Tibial artery (tissue), 4 donors: ENCODE results near the gene VSTM2B.

Experiments used
- DNase-seq, 2 donors: peaks; one replicate each; pipeline ENCODE4 v3.0.0-alpha.2; 2019
- H3K27ac ChIP-seq, 2 donors: fragments of 200-600 bp; sonication (generic) in 1 of 2; 1 replicate in 1 of 2; 2 replicates in 1 of 2; pipeline ENCODE4 v1.5.1; 2018 to 2019; ENCODE audit warnings: mild to moderate bottlenecking in 1 of 2
- H3K27me3 ChIP-seq, 2 donors: fragments of 200-600 bp; sonication (generic) in 1 of 2; one replicate each; pipeline versions ENCODE4 v1.5.1 to v1.6.0; 2016 to 2019
- H3K36me3 ChIP-seq, 3 donors: fragments of 200-600 bp; sonication (generic) in 2 of 3; one replicate each; pipeline ENCODE4 v1.5.1; 2016 to 2019; ENCODE audit warnings: mild to moderate bottlenecking in 2 of 3
- H3K4me1 ChIP-seq, 4 donors: fragments of 200-600 bp; sonication (generic) in 2 of 4; 1 replicate in 3 of 4; 2 replicates in 1 of 4; pipeline ENCODE4 v1.5.1; 2016 to 2019
- H3K4me3 ChIP-seq, 2 donors: fragments of 200-600 bp; sonication (generic) in 1 of 2; 1 replicate in 1 of 2; 2 replicates in 1 of 2; pipeline ENCODE4 v1.5.1; 2018 to 2019; ENCODE audit warnings: mild to moderate bottlenecking in 2 of 2
- H3K9me3 ChIP-seq, 3 donors: fragments of 200-600 bp; sonication (generic) in 1 of 3; one replicate each; pipeline ENCODE4 v1.5.1; 2016 to 2019
- CTCF ChIP-seq, 2 experiments: fragments of 200-600 bp in 1 of 2; fragments of 450-650 bp in 1 of 2; IDR thresholded peaks; one replicate each; pipeline ENCODE4 v1.5.1; 2017 to 2019; ENCODE audit warnings: antibody characterized with exemption in 2 of 2, mild to moderate bottlenecking in 1 of 2, moderate library complexity in 1 of 2
- intact Hi-C: fragments of 100-400 bp; cut with DNase I; formaldehyde crosslinking; loops from one replicate; pipeline ENCODE4 v1.15.0; 2023; ENCODE audit warnings: low total_unique reads

VSTM2B gene

GRCh38 chr19:29525901-29526729 is at the start of gene VSTM2B:
Gene VSTM2B, plus strand, starts transcription at chr19:29525994. Its CDS starts 590 bp downstream, at chr19:29526584.
- no peak for DNase-seq

GRCh38 chr19:29476528-29476927 is 49.3 kb upstream of the VSTM2B start:
- intact Hi-C loops, result no loop called here
- Histone ChIP-seq H3K27ac (no peak overlapping the region), H3K4me3 (no peak overlapping the region), H3K36me3 (no peaks in the 10 kb centered on the region), H3K27me3 (peaks cover 0 to 2% of the 10 kb centered on the region in 2 donors), H3K4me1 (no peaks in the 10 kb centered on the region), H3K9me3 (no peaks in the 10 kb centered on the region)
- TF ChIP-seq CTCF (IDR thresholded peaks at IDR 0.05), result no peak
- no peak for DNase-seq

More at GRCh38 chr19:29525901-29526729, at the start of gene VSTM2B:
- Histone ChIP-seq H3K27ac (no peak within 1 kb of the TSS), H3K4me1 (peaks cover 0 to 54% (median 41%) of the 10 kb centered on the region in 4 donors), H3K36me3 (no peaks in the 10 kb centered on the region), H3K27me3 (peaks cover 0 to 95% of the 10 kb centered on the region in 2 donors), H3K4me3 (no peak within 1 kb of the TSS), H3K9me3 (no peaks in the 10 kb centered on the region)
- TF ChIP-seq CTCF (IDR thresholded peaks at IDR 0.05), result no peak
- intact Hi-C loops, result no loop called here

DNA sequence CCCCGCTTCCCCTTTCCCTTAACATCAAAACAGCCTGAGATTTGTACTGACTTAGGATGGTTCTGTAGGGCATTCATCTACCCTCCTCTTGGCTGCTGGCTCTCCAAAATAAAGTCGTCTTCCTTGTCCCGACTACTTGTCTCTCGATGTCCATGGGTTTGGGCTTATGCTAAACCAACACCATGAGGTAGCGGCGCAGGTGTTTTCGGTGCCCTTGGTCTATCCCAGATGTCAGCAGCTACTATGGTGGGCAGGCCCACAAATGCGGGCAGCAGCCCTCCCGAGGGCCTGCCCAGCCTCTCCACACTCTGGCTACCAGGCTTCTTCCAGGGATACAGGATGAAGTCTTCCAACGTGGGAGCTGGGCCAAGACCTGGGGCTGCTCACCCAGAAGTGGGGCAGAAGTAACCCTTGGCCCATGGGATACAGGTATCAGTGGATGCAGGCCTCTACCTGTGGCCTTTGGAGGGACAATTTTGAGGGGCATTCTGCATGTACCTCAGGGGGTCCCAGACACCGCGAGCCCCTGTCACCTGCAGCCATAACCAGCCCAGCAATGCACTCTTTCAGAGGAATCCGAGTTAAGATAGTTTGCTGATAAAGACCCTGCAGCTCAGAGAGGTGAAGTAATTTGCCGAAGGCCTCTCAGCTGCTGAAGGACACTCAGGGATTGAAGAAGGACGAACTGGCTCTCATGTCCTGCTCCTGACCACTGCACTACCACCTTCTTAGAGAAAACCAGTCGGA is 47.8 kb upstream of the VSTM2B start:
- H3K36me3 ChIP-seq, result no peaks in the 10 kb centered on the region
- no peak for TF ChIP-seq CTCF (IDR thresholded peaks at IDR 0.05)

GRCh38 chr19:29478578-29479565 is 46.9 kb upstream of the VSTM2B start:
- no peaks in the 10 kb centered on the region for H3K36me3 ChIP-seq
- H3K27me3 ChIP-seq, result peaks cover 0 to 3% of the 10 kb centered on the region in 2 donors
- H3K4me1 ChIP-seq, result no peaks in the 10 kb centered on the region
- no peak overlapping the region for H3K27ac ChIP-seq
- no peak for TF ChIP-seq CTCF (IDR thresholded peaks at IDR 0.05)
- DNase-seq, result no peak
- H3K4me3 ChIP-seq, result no peak overlapping the region
- H3K9me3 ChIP-seq, result no peaks in the 10 kb centered on the region
- intact Hi-C loops, result no loop called here

More for the DNA sequence above, 47.8 kb upstream of the VSTM2B start:
- no peak overlapping the region for H3K27ac ChIP-seq
- intact Hi-C loops, result no loop called here
- DNase-seq, result no peak
- H3K9me3 ChIP-seq, result no peaks in the 10 kb centered on the region
- no peaks in the 10 kb centered on the region for H3K4me1 ChIP-seq
- H3K27me3 ChIP-seq, result peaks cover 0 to 2% of the 10 kb centered on the region in 2 donors
- no peak overlapping the region for H3K4me3 ChIP-seq

GRCh38 chr19:29479941-29480340 is 45.9 kb upstream of the VSTM2B start:
- TF ChIP-seq CTCF (IDR thresholded peaks at IDR 0.05), result no peak
- Histone ChIP-seq H3K36me3 (no peaks in the 10 kb centered on the region), H3K9me3 (no peaks in the 10 kb centered on the region), H3K4me1 (no peaks in the 10 kb centered on the region), H3K27ac (no peak overlapping the region), H3K27me3 (peaks cover 0 to 4% of the 10 kb centered on the region in 2 donors), H3K4me3 (no peak overlapping the region)
- no peak for DNase-seq
- intact Hi-C loops, result no loop called here
